ENCODE measurements around the gene CRABP2.

Gene CRABP2

GRCh38 chr1:156667968-156668709 is 37.2 kb downstream of the CRABP2 start:
- DNase-seq, result no peak

GRCh38 chr1:156667610-156667967 is 37.8 kb downstream of the CRABP2 start:
- DNase-seq, result no peak

GRCh38 chr1:156666862-156667609 is 38.3 kb downstream of the CRABP2 start:
- DNase-seq, result no peak

GRCh38 chr1:156665539-156665938 is 39.8 kb downstream of the CRABP2 start:
- DNase-seq, result no peak

GRCh38 chr1:156664767-156665411 is 40.5 kb downstream of the CRABP2 start:
- no peak for DNase-seq

GRCh38 chr1:156664046-156664766 is 41.2 kb downstream of the CRABP2 start:
- no peak for DNase-seq

GRCh38 chr1:156663178-156663577 is 42.2 kb downstream of the CRABP2 start:
- no peak for DNase-seq

- DNase-seq, result no peak
These were observed 42.7 kb downstream of the CRABP2 start for GRCh38 chr1:156662800-156663055.

- DNase-seq, result no peak
These were observed 43.2 kb downstream of the CRABP2 start for GRCh38 chr1:156662005-156662799.

GRCh38 chr1:156660752-156661112 is 44.7 kb downstream of the CRABP2 start:
- no peak for DNase-seq

- DNase-seq, result peak; percentile 31
These were observed 45.2 kb downstream of the CRABP2 start for GRCh38 chr1:156659988-156660751.

- no peak for DNase-seq
These were observed 45.8 kb downstream of the CRABP2 start for GRCh38 chr1:156659661-156659987.

- no peak for DNase-seq
These were observed 46.3 kb downstream of the CRABP2 start for GRCh38 chr1:156658945-156659574.

- DNase-seq, result no peak
These were observed 46.9 kb downstream of the CRABP2 start for GRCh38 chr1:156658496-156658895.

GRCh38 chr1:156657741-156658319 is 47.6 kb downstream of the CRABP2 start:
- DNase-seq, result no peak

GRCh38 chr1:156656806-156657740 is 48.3 kb downstream of the CRABP2 start:
- DNase-seq, result peak; percentile 42

- DNase-seq, result no peak
These were observed 49.4 kb downstream of the CRABP2 start for GRCh38 chr1:156655904-156656516.

- peak; percentile 83 for DNase-seq
These were observed 50.1 kb downstream of the CRABP2 start for GRCh38 chr1:156655151-156655903.

GRCh38 chr1:156654700-156655099 is 50.7 kb downstream of the CRABP2 start:
- DNase-seq, result no peak

Data from NCI-H524 treated with DMSO at 0.1 percent for 48 hours (cell line).